OCI-LY3 (cell line): Measurements from ENCODE around the gene RELN.

Source experiments
- CTCF ChIP-seq: fragments of 200-600, 300-600 bp; sonication (generic); IDR thresholded peaks from 2 replicates; pipeline ENCODE4 v1.5.1; 2014; ENCODE audit warnings: antibody characterized with exemption, low read length, low read depth
- EZH2phosphoT487 ChIP-seq: fragments of 200-600 bp; shearing (Covaris generic); IDR thresholded peaks from 2 replicates; pipeline ENCODE4 v1.6.1; 2018; ENCODE audit warnings: antibody characterized with exemption, mixed run types, low read depth

GRCh38 chr7:103809229-103809994, 180.0 kb downstream of the RELN start:
- TF ChIP-seq CTCF (no peak), EZH2phosphoT487 (no peak)
